Measurements from ENCODE around the gene RNF157. TPM values are rescaled to one million over a fixed set of nuclear protein-coding genes. Genes with fewer than 3 reads are reported as not detected.

RNF157 gene
- total and polyA plus RNA-seq, 9 of the 15 experiments (the other 6 are each of a cell fraction or from before 2014, with no cell fraction given), result 8.1 to 31.7 (median 20.8) TPM

- TF ChIP-seq PHTF2 (CRISPR knock-in tag; IDR thresholded peaks at IDR 0.05), result no peak
Observed at GRCh38 chr17:76174037-76174436, 66.3 kb downstream of the RNF157 start (continued).

- Histone ChIP-seq H3K9ac (ENCODE audit: insufficient read depth in 1 of 2, low read depth in 2 of 2, low read length in 2 of 2) (no peak overlapping the region), H3K27ac (ENCODE audit: extremely low read depth, low read depth, low read length) (no peak overlapping the region), H3K27me3 (ENCODE audit: control insufficient read depth in 2 of 2, insufficient read depth in 2 of 2, low read length in 2 of 2) (no peaks in the 10 kb centered on the region), H4K20me1 (replicated peaks; ENCODE audit: control insufficient read depth, insufficient read depth, low read length) (no peaks in the 10 kb centered on the region), H3K36me3 (ENCODE audit: control insufficient read depth, insufficient read depth, low read length) (peaks cover 17% of the 10 kb centered on the region; the same call in 1 of the 3 replicates), H3K9me3 (replicated peaks; ENCODE audit: control insufficient read depth, insufficient read depth, low read depth, low read length) (no peaks in the 10 kb centered on the region), H3K4me2 (ENCODE audit: insufficient read depth, low read length) (no peak overlapping the region), H2AFZ (ENCODE audit: low read depth, low read length) (no peak overlapping the region), H3K4me1 (replicated peaks in 1 of 2; ENCODE audit: control insufficient read depth in 2 of 2, insufficient read depth in 2 of 2, low read length in 2 of 2) (peaks cover 0 to 7% of the 10 kb centered on the region in 2 experiments; a peak in 2 of 5 replicates), H3K4me3 (no peak overlapping the region), H3K79me2 (ENCODE audit: control insufficient read depth, insufficient read depth, low read length) (no peaks in the 10 kb centered on the region), H3K9me1 (ENCODE audit: control insufficient read depth, insufficient read depth, low read length) (no peaks in the 10 kb centered on the region)
- 93% methylated on average over 11 of the region's 11 CpGs for WGBS (ENCODE audit: insufficient coverage, low coverage, missing lambda C conversion rate)
- ChIA-PET POLR2A (interaction anchor here (0.6 to 1.6 kb wide), 4 partner anchors 8 to 224 kb away, joined by 3 to 4 read pairs (median 3); partner anchors contain the start of gene UBALD2), CTCF (ENCODE audit: low intra/inter-chr PET ratio) (no interaction called here)
- BruUV-seq (replicated peaks), result no TSS peak
- intact Hi-C loops (cut with micrococcal nuclease) (no loop called here), in situ Hi-C loops (cut with MboI) (no loop called here)
- no peak for DNase-seq (ENCODE audit: extremely low read depth in 1 of 4, low spot score in 3 of 4)
- TF ChIP-seq, protein P1, sequence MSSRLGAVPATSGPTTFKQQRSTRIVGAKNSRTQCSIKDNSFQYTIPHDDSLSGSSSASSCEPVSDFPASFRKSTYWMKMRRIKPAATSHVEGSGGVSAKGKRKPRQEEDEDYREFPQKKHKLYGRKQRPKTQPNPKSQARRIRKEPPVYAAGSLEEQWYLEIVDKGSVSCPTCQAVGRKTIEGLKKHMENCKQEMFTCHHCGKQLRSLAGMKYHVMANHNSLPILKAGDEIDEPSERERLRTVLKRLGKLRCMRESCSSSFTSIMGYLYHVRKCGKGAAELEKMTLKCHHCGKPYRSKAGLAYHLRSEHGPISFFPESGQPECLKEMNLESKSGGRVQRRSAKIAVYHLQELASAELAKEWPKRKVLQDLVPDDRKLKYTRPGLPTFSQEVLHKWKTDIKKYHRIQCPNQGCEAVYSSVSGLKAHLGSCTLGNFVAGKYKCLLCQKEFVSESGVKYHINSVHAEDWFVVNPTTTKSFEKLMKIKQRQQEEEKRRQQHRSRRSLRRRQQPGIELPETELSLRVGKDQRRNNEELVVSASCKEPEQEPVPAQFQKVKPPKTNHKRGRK (tag; IDR thresholded peaks at IDR 0.05), result no peak
- TF ChIP-seq TCF3 (CRISPR knock-in tag; IDR thresholded peaks at IDR 0.05) (no peak), PTBP1 (IDR thresholded peaks at IDR 0.05; ENCODE audit: low read depth, low read length) (no peak), KLF10 (CRISPR knock-in tag; IDR thresholded peaks at IDR 0.05) (no peak), POLR3A (IDR thresholded peaks at IDR 0.05; ENCODE audit: borderline replicate concordance, extremely low read depth, insufficient read depth, insufficient read length) (no peak), DIDO1 (tag; IDR thresholded peaks at IDR 0.05; ENCODE audit: low read depth) (no peak), ZNF12 (CRISPR knock-in tag; IDR thresholded peaks at IDR 0.05) (no peak), RUNX1 (IDR thresholded peaks at IDR 0.05; ENCODE audit: low read depth) (no peak), ZNF143 (CRISPR knock-in tag; IDR thresholded peaks at IDR 0.05) (no peak), CAMTA2 (CRISPR knock-in tag; conservative IDR thresholded peaks at IDR 0.05) (no peak), RBM17 (IDR thresholded peaks at IDR 0.05; ENCODE audit: borderline replicate concordance, low read depth, low read length) (no peak), RBM15 (IDR thresholded peaks at IDR 0.05; ENCODE audit: insufficient read depth, low read length) (no peak), RNF2 (IDR thresholded peaks at IDR 0.05) (no peak), CBX5 (IDR thresholded peaks at IDR 0.05; ENCODE audit: borderline replicate concordance, low read depth) (no peak), ZNF507 (tag; conservative IDR thresholded peaks at IDR 0.05) (no peak), SLC30A9 (CRISPR knock-in tag; IDR thresholded peaks at IDR 0.05) (no peak), MYBL2 (IDR thresholded peaks at IDR 0.05; ENCODE audit: low read depth) (no peak), MYBL2 (CRISPR knock-in tag; IDR thresholded peaks at IDR 0.05; ENCODE audit: borderline replicate concordance) (no peak), HDAC8 (tag; IDR thresholded peaks at IDR 0.05) (no peak), FOS (IDR thresholded peaks at IDR 0.05; ENCODE audit: extremely low read depth, insufficient read length) (no peak)
- TF ChIP-seq, protein P2, sequence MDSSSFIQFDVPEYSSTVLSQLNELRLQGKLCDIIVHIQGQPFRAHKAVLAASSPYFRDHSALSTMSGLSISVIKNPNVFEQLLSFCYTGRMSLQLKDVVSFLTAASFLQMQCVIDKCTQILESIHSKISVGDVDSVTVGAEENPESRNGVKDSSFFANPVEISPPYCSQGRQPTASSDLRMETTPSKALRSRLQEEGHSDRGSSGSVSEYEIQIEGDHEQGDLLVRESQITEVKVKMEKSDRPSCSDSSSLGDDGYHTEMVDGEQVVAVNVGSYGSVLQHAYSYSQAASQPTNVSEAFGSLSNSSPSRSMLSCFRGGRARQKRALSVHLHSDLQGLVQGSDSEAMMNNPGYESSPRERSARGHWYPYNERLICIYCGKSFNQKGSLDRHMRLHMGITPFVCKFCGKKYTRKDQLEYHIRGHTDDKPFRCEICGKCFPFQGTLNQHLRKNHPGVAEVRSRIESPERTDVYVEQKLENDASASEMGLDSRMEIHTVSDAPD (CRISPR knock-in tag; IDR thresholded peaks at IDR 0.05), result no peak
- no peak for ATAC-seq
- no peak for FAIRE-seq
Observed at GRCh38 chr17:76173474-76173873, 66.8 kb downstream of the RNF157 start.
